NB4 (cell line): Measurements from ENCODE around the gene GRXCR1.

Source experiments
- DNase-seq: peaks from one replicate; pipeline ENCODE4 v3.0.0; 2010; ENCODE audit warnings: low read depth
- H3K4me3 ChIP-seq: one replicate; pipeline ENCODE4 v1.5.1; 2011; ENCODE audit warnings: mild to moderate bottlenecking, low read depth, low read length, moderate library complexity
- CTCF ChIP-seq: IDR thresholded peaks from one replicate; pipeline ENCODE4 v1.5.1; 2012; ENCODE audit warnings: low read depth, low read length
- MAX ChIP-seq: IDR thresholded peaks from 2 replicates; pipeline ENCODE4 v1.6.1; 2011; ENCODE audit warnings: low read depth, low read length
- MYC ChIP-seq: IDR thresholded peaks from 2 replicates; pipeline ENCODE4 v1.6.1; 2011; ENCODE audit warnings: low read depth, low read length
- POLR2A ChIP-seq: IDR thresholded peaks from 2 replicates; pipeline ENCODE4 v1.6.1; 2011; ENCODE audit warnings: mild to moderate bottlenecking; ENCODE audit not compliant: insufficient read length; ENCODE audit errors: extremely low read depth

GRXCR1 gene

GRCh38 chr4:43014256-43014655 lies 121.7 kb downstream of the GRXCR1 start:
- TF ChIP-seq MYC, result no peak
- no peak for TF ChIP-seq MAX
- no peak for TF ChIP-seq CTCF
- no peak for TF ChIP-seq POLR2A
- H3K4me3 ChIP-seq, result no peak overlapping the region
- DNase-seq, result no peak

GRCh38 chr4:43041632-43042031 lies 149.1 kb downstream of the GRXCR1 start:
- DNase-seq, result no peak
- H3K4me3 ChIP-seq, result no peak overlapping the region
- no peak for TF ChIP-seq MAX
- TF ChIP-seq POLR2A, result no peak
- TF ChIP-seq MYC, result no peak
- TF ChIP-seq CTCF, result no peak

- TF ChIP-seq POLR2A, result no peak
- no peak for TF ChIP-seq CTCF
- TF ChIP-seq MYC, result no peak
- no peak for TF ChIP-seq MAX
- H3K4me3 ChIP-seq, result no peak overlapping the region
- DNase-seq, result no peak
Measured at GRCh38 chr4:43047058-43047457, 154.5 kb downstream of the GRXCR1 start.

GRCh38 chr4:43048570-43048969 lies 156.1 kb downstream of the GRXCR1 start:
- no peak overlapping the region for H3K4me3 ChIP-seq
- TF ChIP-seq MYC, result no peak
- peak; percentile 21 for TF ChIP-seq CTCF
- peak; percentile 22 for DNase-seq

- DNase-seq, result no peak
- no peak overlapping the region for H3K4me3 ChIP-seq
- no peak for TF ChIP-seq MYC
- TF ChIP-seq MAX, result no peak
- TF ChIP-seq CTCF, result no peak
- TF ChIP-seq POLR2A, result no peak
Measured at GRCh38 chr4:43049326-43049725, 156.8 kb downstream of the GRXCR1 start.

GRCh38 chr4:43066415-43066814 lies 173.9 kb downstream of the GRXCR1 start:
- DNase-seq, result no peak
- TF ChIP-seq CTCF, result no peak
- TF ChIP-seq MYC, result no peak
- TF ChIP-seq POLR2A, result no peak
- no peak for TF ChIP-seq MAX
- no peak overlapping the region for H3K4me3 ChIP-seq
